ENCODE results near the gene GJC1. TPM values are rescaled to one million over a fixed set of nuclear protein-coding genes. Genes with fewer than 3 reads are reported as not detected.

The GJC1 gene
- total RNA-seq, 2 donors from 2014 or later: 25.8 to 41.8 TPM

- H3K36me3 ChIP-seq: no peaks in the 10 kb centered on the region
- H3K27ac ChIP-seq: peak overlapping the region; percentile 63 to 76
- no peak for DNase-seq (ENCODE audit: low spot score)
- H3K9me3 ChIP-seq: no peaks in the 10 kb centered on the region
- H3K27me3 ChIP-seq: no peaks in the 10 kb centered on the region
- peaks cover 0 to 29% of the 10 kb centered on the region in 2 donors for H3K4me1 ChIP-seq
- peak overlapping the region; percentile 20 to 35 for H3K4me3 ChIP-seq
- TF ChIP-seq CTCF (IDR thresholded peaks at IDR 0.05): no peak
Measured at GRCh38 chr17:44749076-44749979, 80.8 kb downstream of the GJC1 start.

Other genes with a start within 250 kb of the GJC1 start
- under 1 TPM in 1 of 2 donors, not detected in 1; 0.44 TPM for gene MEIOC, start 173.8 kb downstream of the GJC1 start, total RNA-seq
- gene CCDC43, start 140.5 kb downstream of the GJC1 start, total RNA-seq: 10 to 100 TPM; 18.8 to 26.7 TPM
- 1 to 10 TPM; 2.3 to 4.4 TPM for gene DBF4B, start 121.6 kb downstream of the GJC1 start, total RNA-seq
- 10 to 100 TPM in 1 of 2 donors, 1 to 10 TPM in 1; 6.8 to 19.9 TPM for gene ADAM11, start 71.3 kb downstream of the GJC1 start, total RNA-seq
- gene HIGD1B, start 17.6 kb upstream of the GJC1 start, total RNA-seq: 10 to 100 TPM in 1 of 2 donors, not detected in 1; 19.0 TPM
- gene EFTUD2, start 69.2 kb upstream of the GJC1 start, total RNA-seq: 10 to 100 TPM; 36.8 to 36.9 TPM
- 1 to 10 TPM; 4.6 to 5.3 TPM for gene GFAP, start 85.2 kb upstream of the GJC1 start, total RNA-seq
- under 1 TPM; 0.12 to 0.44 TPM for gene KIF18B, start 117.5 kb upstream of the GJC1 start, total RNA-seq
- gene C1QL1, start 138.0 kb upstream of the GJC1 start, total RNA-seq: 1 to 10 TPM; 1.6 to 3.6 TPM
- 10 to 100 TPM; 37.3 to 46.1 TPM for gene DCAKD, start 221.3 kb upstream of the GJC1 start, total RNA-seq
- gene NMT1, start 231.0 kb upstream of the GJC1 start, total RNA-seq: 10 to 100 TPM; 44.6 to 52.7 TPM

Data from right atrium auricular region (tissue), 2 donors.